CD4-positive, alpha-beta T cell treated with Interleukin-12 subunit alpha and Interleukin-12 subunit beta, for 1 hour (primary cell): ENCODE data around the gene RAPGEF6.
"Not testable (repeated sequence)": the region's sequence is repeated elsewhere in the genome, so short reads cannot be mapped to it uniquely, and the experiment has no call there.

Experiments
- DNase-seq: peaks from one replicate; pipeline ENCODE4 v3.0.0-alpha.2; 2020

Gene RAPGEF6

GRCh38 chr5:131605086-131605485, 29.9 kb downstream of the RAPGEF6 start:
- no peak for DNase-seq

DNA sequence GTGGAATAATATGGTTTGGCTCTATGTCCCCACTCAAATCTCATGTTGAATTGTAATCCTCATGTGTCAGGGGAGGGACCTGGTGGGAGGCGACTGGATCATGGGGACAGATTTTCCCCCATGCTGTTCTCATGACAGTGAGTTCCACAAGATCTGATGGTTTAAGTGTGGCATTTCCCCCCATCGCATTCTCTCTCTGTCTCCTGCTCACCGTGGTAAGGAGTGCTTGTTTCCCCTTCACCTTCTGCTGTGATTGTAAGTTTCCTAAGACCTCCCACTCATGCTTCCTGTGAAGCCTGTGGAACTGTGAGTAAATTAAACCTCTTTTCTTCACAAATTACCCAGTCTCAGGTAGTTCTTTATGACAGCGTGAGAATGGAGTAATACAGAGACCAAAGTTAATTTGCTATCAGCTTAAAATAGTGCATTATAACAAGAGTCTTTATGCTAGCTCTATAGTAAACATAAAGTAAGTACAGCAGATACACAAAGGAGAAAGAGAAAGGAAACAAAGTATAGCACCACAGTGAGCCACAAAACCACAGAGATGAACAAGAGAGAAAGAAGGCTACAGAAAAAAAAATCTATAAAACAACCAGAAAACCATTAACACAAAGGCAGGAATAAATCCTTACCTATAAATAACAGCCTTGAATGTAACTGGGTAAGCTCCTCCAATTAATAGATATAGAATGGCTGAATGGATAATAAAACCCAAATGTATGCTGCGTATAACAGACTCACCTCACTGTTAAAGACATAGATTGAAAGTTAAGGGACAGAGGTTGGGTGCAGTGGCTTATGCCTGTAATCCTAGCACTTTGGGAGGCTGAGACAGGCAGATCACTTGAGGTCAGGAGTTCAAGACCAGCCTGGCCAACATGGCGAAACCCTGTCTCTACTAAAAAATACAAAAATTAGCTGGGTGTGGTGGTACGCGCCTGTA, 39.7 kb downstream of the RAPGEF6 start:
- DNase-seq: peak; percentile 39

DNA sequence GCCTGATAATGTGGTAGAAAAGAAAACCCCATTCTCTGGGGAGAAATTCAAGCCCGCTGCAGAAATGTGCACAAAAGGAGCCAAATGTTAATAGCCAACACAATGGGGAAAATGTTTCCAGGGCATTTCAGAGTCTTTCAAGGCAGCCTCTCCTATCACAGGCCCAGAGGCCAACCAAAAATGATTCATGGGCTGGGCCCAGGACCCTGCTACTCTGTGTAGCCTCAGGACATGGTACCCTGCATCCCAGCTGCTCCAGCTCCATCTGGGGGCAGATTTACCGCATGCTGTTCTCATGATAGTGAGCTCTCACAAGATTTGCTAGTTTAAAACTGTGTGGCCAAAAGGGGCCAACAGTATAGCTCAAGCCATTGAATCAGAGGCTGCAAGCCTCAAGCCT, 41.1 kb downstream of the RAPGEF6 start:
- no peak for DNase-seq

DNA sequence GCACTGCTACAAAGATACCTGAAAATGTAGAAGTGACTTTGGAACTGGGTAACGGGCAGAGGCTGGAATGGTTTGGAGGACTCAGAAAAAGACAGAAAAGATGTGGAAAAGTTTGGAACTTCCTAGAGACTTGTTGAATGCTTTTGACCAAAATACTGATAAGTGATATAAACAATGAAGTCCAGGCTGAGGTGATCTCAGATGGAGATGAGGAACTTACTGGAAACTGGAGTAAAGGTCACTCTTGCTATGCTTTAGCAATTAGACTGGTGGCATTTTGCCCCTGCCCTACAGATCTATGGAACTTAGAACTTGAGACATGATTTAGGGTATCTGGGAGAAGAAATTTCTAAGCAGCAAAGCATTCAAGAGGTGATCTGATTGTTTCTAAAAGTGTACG, 41.6 kb downstream of the RAPGEF6 start:
- not testable (repeated sequence) for DNase-seq

- peak; percentile 68 for DNase-seq
Measured at GRCh38 chr5:131589510-131590348, 45.3 kb downstream of the RAPGEF6 start.

GRCh38 chr5:131587541-131587940, 47.5 kb downstream of the RAPGEF6 start:
- DNase-seq: no peak

DNA sequence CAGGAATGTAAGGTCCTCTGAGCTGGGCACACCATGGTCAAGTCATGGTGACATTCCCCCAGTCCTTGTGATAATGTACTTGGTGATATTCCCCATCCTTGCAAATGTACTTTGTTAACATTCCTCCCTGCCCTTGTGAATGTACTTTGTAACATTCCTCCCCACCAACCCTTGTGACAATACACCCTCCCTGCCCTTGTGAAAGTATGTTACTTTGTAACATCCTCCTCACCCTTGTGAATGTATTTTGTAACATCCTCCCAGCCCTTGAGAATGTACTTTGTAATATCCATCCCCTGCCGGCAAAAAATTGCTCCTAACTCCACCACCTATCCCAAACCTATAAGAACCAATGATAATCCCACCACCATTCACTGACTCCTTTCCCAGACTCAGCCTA, 53.3 kb downstream of the RAPGEF6 start:
- DNase-seq: no peak

GRCh38 chr5:131579917-131580671, 54.9 kb downstream of the RAPGEF6 start:
- no peak for DNase-seq

DNA sequence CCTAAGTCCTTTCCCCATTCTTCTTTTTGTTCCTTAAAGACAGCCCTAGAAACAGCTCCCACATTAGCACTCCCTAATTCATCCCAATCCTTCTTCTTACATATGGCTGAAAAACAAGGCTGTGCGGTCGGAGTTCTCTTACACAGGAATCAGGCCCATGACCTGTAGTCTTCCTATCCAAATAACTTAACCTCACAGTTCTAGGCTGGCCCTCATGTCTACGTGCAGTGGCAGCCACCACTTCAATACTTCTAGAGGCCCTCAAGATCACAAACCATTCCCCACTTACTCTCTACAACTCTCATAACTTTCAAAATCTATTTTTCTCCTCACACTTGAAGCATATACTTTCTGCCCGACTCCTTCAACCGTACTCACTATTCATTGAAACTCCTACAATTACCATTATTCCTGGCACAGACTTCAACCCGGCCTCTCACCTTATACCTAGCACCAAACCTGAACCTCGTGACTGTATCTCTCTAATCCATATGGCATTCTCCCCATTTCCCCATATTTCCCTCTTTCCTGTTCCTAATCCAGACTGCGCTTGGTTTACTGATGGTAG, 59.3 kb downstream of the RAPGEF6 start:
- no peak for DNase-seq

DNA sequence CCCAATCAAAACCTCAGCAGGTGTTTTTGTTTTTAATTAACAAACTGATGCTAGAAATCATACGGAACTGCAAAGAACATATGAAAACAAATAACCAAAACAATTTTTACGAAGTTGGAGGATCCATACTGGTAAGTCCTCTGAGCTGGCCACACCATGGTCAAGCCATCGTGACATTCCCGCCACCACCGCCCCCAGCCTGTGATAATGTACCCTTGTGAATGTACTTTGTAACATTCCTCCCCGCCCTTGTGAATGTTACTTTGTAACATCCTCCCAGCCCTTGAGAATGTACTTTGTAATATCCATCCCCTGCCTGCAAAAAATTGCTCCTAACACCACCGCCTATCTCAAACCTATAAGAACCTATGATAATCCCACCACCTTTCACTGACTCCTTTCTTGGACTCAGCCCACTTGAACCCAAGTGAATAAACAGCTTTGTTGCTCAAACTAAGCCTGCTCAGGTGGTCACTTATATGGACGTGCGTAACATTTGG, 63.3 kb downstream of the RAPGEF6 start:
- no peak for DNase-seq

DNA sequence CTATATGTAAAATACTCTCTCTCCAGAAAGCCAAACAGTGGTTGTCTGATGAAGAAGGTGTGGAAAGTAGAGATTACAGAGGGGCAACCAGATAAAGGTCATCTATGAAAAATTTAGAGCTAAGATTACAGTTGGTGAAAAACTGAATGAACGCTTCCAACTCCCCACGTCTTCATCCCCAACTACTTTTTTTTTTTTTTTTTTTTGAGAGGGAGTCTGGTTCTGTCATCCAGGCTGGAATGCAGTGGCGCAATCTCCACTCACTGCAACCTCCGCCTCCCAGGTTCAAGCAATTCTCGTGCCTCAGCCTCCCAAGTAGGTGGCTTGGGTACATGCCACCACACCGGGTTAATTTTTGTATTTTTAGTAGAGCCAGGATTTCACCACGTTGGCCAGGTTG, 64.3 kb downstream of the RAPGEF6 start:
- no peak for DNase-seq

- DNase-seq: no peak
Measured at GRCh38 chr5:131564229-131564652, 70.8 kb downstream of the RAPGEF6 start.

- DNase-seq: no peak
Measured at GRCh38 chr5:131563434-131564228, 71.4 kb downstream of the RAPGEF6 start.

- no peak for DNase-seq
Measured at GRCh38 chr5:131550606-131551005, 84.4 kb downstream of the RAPGEF6 start.

DNA sequence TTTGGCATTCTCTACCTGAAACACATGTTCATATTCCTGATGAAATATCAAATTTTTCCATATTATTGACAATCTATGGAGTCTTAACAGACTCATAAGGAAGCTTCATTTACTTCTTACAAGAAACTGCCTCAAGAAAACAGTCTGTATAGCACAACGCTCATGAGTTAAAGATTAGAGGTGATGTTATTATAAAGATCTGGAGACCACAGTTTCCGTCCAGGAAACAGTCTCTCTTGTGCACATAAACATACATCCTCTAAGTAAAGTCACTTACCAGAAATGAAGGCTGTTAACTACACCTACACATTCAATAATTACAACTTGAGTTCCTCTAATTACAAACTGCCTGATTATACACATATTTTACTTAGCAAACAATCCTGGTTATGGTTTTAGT, 86.9 kb downstream of the RAPGEF6 start:
- DNase-seq: peak; percentile 71

GRCh38 chr5:131545845-131546244, 89.2 kb downstream of the RAPGEF6 start:
- DNase-seq: no peak

GRCh38 chr5:131542723-131543122, 92.3 kb downstream of the RAPGEF6 start:
- no peak for DNase-seq

DNA sequence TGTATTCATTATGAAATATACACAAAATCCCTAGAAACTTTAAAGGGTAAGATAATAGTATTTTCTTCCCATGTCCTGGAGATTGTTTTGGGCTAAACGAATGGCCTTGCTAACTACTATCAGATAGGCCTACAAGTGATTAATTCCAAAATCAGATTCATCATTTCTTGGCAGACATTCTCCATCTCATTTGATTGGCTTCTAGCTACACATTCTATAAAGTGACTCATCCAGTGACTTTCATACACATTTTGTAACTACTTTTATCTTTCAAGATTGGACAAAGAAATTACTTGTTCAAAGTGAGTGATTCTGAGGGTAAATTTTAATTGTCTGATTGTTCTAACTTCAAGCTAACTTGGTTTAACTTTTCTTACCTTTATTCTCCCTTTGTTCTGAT, 93.3 kb downstream of the RAPGEF6 start:
- DNase-seq: no peak

DNA sequence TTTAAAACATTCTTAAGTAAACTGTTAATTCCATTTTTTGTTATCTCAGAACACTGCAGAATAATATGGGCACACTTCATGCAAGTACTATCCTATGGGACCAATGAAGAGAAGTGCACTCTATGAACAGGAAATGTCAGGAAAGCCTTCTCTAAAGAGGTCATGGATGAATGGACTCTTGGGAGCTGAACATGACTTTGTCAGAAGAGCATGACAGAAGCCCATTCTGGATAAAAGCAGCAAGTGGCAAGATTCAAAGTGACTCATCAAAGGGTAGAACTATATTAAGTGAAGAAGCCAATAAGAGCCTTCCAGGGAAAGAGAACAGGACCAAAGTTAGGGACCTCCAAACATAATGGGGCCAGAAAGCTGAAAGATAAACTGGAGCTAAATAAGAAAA, 94.0 kb downstream of the RAPGEF6 start:
- DNase-seq: no peak

GRCh38 chr5:131539251-131539650, 95.8 kb downstream of the RAPGEF6 start:
- DNase-seq: no peak

DNA sequence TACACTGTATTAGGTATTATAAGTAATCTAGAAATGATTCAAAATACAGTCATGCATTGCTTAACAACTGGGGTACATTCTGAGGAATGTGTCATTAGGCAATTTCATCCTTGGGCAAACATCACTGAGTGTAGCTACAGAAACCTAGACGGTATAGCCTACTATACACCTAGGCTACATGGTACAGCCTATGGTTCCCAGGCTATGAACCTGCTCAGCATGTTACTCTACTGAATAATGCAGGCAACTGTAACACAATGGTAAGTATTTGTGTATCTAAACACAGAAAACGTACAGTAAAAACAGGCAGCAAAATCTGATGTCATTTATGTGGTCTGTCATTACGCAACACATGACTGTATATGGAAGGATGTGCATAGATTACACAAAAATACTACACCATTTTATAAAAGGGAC, 96.8 kb downstream of the RAPGEF6 start:
- DNase-seq: no peak
